Hematopoietic multipotent progenitor cell treated with erythropoietin and hydrocortisone succinate and interleukin-3 and kit ligand, for 4 days (in vitro differentiated cells): ENCODE data around the gene SLC13A2.
"Not testable (repeated sequence)": the region's sequence is repeated elsewhere in the genome, so short reads cannot be mapped to it uniquely, and the experiment has no call there.

Source experiments
- DNase-seq: peaks from one replicate; pipeline ENCODE4 v3.0.0-alpha.2; 2015

SLC13A2 gene

DNA sequence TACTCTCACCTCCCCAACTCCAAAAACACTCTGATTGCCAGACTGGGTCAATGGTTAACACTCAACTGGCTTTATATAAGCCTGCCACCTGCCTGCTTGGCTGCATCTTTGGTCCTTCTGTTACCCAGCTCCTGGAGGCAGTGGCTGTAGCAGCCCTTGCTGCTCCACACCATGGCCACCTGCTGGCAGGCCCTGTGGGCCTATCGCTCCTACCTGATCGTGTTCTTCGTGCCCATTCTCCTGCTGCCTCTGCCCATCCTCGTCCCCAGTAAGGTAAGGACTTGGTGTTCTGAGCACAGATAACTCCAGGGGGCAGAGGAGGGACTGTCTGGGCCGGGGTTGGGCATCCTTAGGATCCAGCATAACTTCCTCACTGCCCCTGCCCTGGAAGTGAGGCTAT, at the start of gene SLC13A2:
Gene SLC13A2 (plus strand): TSS at position 103 of the 400 bp plus-strand sequence. CDS start 69 bp downstream, at position 172.
- no peak for DNase-seq

- no peak for DNase-seq
These were observed 48.2 kb upstream of the SLC13A2 start for GRCh38 chr17:28425206-28425605.

DNA sequence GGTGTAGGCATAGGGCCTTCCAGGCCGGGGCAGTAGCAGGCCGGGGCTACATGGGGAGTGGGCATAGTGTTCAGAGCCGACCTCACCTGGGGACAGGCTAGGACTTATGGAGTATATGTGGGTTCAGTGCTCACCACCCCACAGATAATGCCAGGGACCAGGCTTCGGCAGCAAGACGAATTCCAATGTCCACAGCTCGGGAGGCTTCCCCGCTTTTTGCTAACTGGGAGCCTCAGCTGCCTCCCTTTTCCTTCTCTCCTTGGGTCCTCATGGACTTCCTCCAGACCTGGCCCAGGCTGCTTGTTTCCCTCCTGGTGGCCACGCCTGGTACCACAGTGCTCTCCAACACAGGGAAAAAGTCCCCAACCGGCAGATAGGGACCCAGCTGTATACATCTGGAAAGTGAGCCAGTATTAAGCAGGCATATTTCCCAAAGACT, 47.3 kb upstream of the SLC13A2 start:
- DNase-seq: peak; percentile 44

GRCh38 chr17:28427371-28427770, 46.1 kb upstream of the SLC13A2 start:
- no peak for DNase-seq

DNA sequence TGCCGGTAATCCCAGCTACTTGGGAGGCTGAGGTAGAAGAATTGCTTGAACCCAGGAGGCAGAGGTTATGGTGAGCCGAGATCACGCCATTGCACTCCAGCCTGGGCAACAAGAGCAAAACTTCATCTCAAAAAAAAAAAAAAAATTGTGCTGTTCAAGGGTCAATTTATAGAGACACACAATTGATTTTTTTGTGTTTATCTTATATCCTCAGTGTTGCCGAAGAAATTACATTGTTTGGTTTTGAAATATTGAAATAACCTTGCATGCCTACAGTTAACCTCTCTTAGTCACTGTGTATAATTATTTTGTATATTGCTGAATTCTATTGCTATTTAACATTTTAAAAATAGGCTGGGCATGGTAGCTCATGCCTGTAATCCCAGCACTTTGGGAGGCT, 45.5 kb upstream of the SLC13A2 start:
- not testable (repeated sequence) for DNase-seq

- DNase-seq: no peak
These were observed 39.7 kb upstream of the SLC13A2 start for GRCh38 chr17:28433721-28434120.

GRCh38 chr17:28434326-28434725, 39.1 kb upstream of the SLC13A2 start:
- DNase-seq: not testable (repeated sequence)

- no peak for DNase-seq
These were observed 29.4 kb upstream of the SLC13A2 start for GRCh38 chr17:28443901-28444638.

DNA sequence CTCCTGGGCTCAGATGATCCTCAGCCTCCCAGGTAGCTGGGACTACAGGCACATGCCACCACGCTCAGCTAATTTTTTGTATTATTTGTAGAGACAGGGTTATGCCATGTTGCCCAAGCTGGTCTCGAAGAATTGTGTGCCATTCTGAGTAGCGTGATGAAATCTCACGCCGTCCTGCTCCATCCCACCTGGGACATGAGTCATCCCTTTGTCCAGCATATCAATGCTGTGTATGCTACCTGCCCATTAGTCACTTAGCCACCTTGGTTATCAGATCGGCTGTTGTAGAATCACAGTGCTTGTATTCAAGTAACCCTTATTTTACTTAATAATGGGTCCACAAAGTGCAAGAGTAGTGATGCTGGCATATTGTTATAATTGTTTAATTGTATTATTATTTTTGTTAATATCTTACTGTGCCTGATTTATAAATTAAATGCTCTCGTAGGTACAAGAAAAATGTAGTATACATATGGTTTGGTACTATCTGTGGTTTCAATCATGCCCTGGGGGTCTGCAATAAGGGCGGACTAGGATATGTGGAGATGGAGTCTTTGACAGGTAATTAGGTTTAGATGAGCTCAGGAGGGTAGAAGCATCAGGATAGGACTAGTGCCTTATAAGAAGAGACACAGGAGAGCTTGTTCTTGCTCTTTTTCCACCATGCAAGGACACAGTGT, 26.6 kb upstream of the SLC13A2 start:
- DNase-seq: no peak

DNA sequence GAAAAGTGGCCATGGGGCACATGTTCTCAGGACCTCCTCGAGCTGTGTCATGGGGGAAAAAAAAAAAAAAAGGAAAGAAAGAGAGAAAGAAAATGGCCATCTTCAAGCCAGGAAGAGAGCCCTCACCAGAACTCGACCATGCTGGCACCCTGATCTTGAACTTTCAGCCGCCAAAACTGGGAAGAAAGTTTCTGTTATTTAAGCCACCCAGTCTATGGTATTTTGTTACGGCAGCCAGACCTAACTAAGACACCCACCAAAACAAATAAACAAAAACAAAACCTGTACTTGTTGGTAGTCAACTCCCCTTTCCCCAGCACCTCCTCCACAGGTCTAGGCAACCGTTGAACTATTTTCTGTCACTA, 26.1 kb upstream of the SLC13A2 start:
- DNase-seq: no peak

DNA sequence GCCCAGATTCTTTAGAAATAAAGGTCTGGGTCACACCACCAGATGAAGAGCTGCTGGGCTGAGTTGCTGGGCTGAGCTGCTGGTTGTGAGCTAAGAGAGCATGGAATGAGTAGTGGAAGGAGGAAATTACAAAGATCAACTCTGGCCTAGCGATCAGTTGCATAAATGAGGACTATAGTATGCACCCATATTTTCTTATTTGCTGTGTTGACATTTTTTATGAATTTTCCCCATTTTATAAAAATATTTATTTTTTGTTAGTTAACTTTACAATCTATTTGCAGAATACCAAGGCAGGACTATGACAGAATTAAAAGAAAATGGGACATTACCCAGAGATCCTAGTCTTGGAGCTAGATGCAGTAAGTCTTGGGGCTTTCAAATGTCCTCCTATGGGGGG, 23.6 kb upstream of the SLC13A2 start:
- no peak for DNase-seq

- no peak for DNase-seq
These were observed 15.6 kb upstream of the SLC13A2 start for GRCh38 chr17:28457890-28458289.

DNA sequence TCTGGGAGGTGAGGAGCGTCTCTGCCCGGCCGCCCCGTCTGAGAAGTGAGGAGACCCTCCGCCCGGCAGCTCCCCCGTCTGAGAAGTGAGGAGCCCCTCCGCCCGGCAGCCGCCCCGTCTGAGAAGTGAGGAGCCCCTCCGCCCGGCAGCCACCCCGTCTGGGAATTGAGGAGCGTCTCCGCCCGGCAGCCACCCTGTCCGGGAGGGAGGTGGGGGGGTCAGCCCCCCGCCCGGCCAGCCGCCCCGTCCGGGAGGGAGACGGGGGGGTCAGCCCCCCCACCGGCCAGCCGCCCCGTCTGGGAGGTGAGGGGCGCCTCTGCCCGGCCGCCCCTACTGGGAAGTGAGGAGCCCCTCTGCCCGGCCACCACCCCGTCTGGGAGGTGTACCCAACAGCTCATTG, 14.6 kb upstream of the SLC13A2 start:
- not testable (repeated sequence) for DNase-seq

DNA sequence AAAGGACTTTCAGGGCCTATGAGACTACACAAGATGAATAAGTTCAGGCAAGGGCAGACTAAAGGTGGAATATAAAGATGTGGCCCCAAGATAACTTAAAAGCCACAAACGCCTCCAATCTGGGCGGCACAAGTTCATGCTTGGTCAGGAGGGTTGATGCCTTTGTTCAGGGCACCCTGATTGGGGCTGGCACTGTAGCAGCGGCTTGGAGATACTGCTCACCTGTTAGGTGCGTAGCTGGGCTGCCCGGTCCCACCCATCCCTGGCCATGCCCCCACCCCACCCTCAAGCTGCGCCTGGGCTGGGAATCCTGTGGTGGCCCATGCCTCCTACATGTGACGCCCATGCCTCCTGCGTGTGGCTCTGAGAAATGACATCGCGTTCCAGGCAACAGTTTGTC, 12.5 kb upstream of the SLC13A2 start:
- DNase-seq: no peak

GRCh38 chr17:28466001-28466400, 7.4 kb upstream of the SLC13A2 start:
- DNase-seq: no peak

DNA sequence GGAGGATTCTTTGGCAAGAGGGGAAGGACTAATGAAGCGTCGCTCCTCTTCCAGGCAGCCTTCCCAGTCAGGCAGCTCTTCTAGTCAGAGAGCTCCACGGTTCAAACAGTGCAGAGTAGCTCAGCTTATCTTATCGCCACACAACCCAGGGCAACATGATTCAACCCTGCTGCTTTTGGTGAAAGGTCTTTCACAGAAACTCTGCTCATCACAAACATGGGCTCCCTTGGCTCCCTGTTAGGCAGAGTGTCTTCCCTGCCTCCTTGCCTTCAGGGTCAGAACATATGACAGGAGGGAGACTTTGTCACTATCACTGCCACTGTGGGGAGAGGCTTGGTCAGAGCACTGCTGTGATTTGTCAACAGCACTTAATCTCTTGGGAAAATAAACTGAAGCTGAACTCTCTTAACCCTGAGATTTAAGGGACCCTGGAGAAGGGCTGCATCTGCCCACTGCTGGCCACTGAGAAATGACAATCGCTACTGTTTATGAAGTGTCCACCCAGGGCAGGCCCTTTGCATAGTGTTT, 6.9 kb upstream of the SLC13A2 start:
- DNase-seq: peak; percentile 91

- DNase-seq: peak; percentile 83
These were observed 5.9 kb upstream of the SLC13A2 start for GRCh38 chr17:28467456-28468025.

DNA sequence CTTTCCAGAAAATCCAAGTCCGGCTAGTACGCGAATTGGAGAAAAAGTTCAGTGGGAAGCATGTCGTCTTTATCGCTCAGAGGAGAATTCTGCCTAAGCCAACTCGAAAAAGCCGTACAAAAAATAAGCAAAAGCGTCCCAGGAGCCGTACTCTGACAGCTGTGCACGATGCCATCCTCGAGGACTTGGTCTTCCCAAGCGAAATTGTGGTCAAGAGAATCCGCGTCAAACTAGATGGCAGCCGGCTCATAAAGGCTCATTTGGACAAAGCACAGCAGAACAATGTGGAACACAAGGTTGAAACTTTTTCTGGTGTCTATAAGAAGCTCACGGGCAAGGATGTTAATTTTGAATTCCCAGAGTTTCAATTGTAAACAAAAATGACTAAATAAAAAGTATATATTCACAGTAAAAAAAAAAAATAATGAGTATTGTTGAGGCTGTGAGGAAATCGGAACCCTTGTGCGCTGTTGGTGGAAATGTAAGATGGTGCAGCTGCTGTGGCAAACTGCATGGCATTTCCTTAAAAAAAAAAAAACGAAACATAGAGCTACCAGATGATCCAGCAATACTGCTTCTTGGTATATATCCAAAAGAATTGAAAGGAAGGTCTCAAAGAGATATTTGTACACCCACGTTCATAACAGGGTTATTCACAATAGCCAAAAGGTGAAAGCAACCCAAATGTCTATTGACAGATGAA, 5.3 kb upstream of the SLC13A2 start:
- not testable (repeated sequence) for DNase-seq

- no peak for DNase-seq
These were observed 4.7 kb upstream of the SLC13A2 start for GRCh38 chr17:28468781-28469180.

- no peak for DNase-seq
These were observed 4.1 kb upstream of the SLC13A2 start for GRCh38 chr17:28469376-28469775.

GRCh38 chr17:28470266-28470913, 3.1 kb upstream of the SLC13A2 start:
- no peak for DNase-seq

DNA sequence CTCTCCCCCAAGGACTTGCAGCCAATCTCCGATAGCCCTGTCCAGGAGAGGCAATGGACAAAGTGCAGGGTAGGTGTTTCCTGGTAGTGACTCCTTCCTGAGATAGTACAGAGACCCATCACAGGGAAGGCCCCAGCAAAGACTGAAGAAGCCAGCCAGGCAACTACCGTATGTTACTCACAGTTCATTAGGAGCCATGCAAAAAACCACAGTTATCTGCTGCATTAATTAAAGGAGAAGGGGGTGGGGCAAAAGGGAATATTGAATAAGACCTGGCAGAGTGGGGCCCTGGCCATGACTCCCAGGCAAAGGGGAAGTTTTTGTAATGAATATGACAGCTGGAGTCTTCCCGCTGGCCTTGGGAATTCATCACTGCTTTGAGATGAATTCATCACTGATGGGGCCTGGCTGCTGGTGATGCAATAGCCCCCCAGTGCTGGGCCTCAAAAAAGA, 2.5 kb upstream of the SLC13A2 start:
- DNase-seq: peak; percentile 48
